GM12891 (cell line): Measurements from ENCODE around the gene LRRC63.

Experiments
- PAX5 ChIP-seq: IDR thresholded peaks from 2 replicates; pipeline ENCODE4 v1.6.1; 2011; ENCODE audit warnings: low read length, moderate library complexity, mild to moderate bottlenecking; ENCODE audit not compliant: insufficient read depth, severe bottlenecking
- POLR2A ChIP-seq: IDR thresholded peaks from 2 replicates; pipeline ENCODE4 v1.6.1; 2011; ENCODE audit warnings: low read depth, low read length, control low read depth
- POLR2AphosphoS5 ChIP-seq: IDR thresholded peaks from 2 replicates; pipeline ENCODE4 v1.6.1; 2011; ENCODE audit warnings: low read depth, low read length, control low read depth
- SPI1 ChIP-seq: IDR thresholded peaks from 2 replicates; pipeline ENCODE4 v1.6.1; 2011; ENCODE audit warnings: low read depth, low read length, control low read depth
- TAF1 ChIP-seq: IDR thresholded peaks from 2 replicates; pipeline ENCODE4 v1.6.1; 2011; ENCODE audit warnings: low read depth, low read length, control low read depth

- TF ChIP-seq POLR2AphosphoS5 (peak; percentile 99), PAX5 (no peak), TAF1 (peak; percentile 97), POLR2A (peak; percentile 100), SPI1 (peak; percentile 99)
Measured at GRCh38 chr13:46181840-46182490, 29.8 kb upstream of the LRRC63 start, which contains the start of gene LCP1.
